ENCODE data around the gene PTCD3. TPM values are rescaled to one million over a fixed set of nuclear protein-coding genes. Genes with fewer than 3 reads are reported as not detected.

PTCD3 gene
- polyA plus RNA-seq, 1 of the 3 experiments (the other 2 are of a cell fraction) = 44.5 TPM

- H3K27me3 ChIP-seq (ENCODE audit: insufficient read depth) = no peaks in the 10 kb centered on the region
- peaks cover 59 to 74% of the 10 kb centered on the region in 2 experiments for H3K36me3 ChIP-seq (replicated peaks in 1 of 2; ENCODE audit: control insufficient read depth in 1 of 2, insufficient read depth in 2 of 2, low read length in 1 of 2)
- no peak for TF ChIP-seq GATA2 (CRISPR knock-in tag; IDR thresholded peaks at IDR 0.05)
- TF ChIP-seq CTCF (IDR thresholded peaks at IDR 0.05) = no peak
- TF ChIP-seq RAD21 (IDR thresholded peaks at IDR 0.05; ENCODE audit: low read length) = no peak
- no peak for TF ChIP-seq GABPA (IDR thresholded peaks at IDR 0.05; ENCODE audit: low read depth)
- no peak for TF ChIP-seq TCF12 (IDR thresholded peaks at IDR 0.05)
- TF ChIP-seq IRF3 (IDR thresholded peaks at IDR 0.05; ENCODE audit: low read depth, low read length) = no peak
- TF ChIP-seq CHD2 (IDR thresholded peaks at IDR 0.05; ENCODE audit: low read length, partially characterized antibody) = no peak
- TF ChIP-seq ZBTB33 (IDR thresholded peaks at IDR 0.05; ENCODE audit: borderline replicate concordance, low read depth) = no peak
- peak; percentile 56; the same call in 1 of the 2 replicates for TF ChIP-seq REST (IDR thresholded peaks at IDR 0.05; ENCODE audit: low read depth, low read length)
- H4K20me1 ChIP-seq (ENCODE audit: insufficient read depth) = no peaks in the 10 kb centered on the region
- H3K9me2 ChIP-seq = no peaks in the 10 kb centered on the region
- H3K9ac ChIP-seq = no peak overlapping the region
- ChIA-PET CTCF (interaction anchor here (1.2 to 1.4 kb wide), 2 partner anchors 71 to 421 kb away, joined by 3 read pairs; no protein-coding TSS in a partner anchor), POLR2A (no interaction called here)
- no peaks in the 10 kb centered on the region for H3K9me3 ChIP-seq
- no peaks in the 10 kb centered on the region for H3K79me2 ChIP-seq (ENCODE audit: insufficient read depth)
- H3K4me3 ChIP-seq (ENCODE audit: low read depth in 2 of 2, low read length in 1 of 2) = no peak overlapping the region
- H3F3A ChIP-seq (replicated peaks; ENCODE audit: insufficient read depth) = peaks cover 8% of the 10 kb centered on the region
- H3K4me2 ChIP-seq = no peak overlapping the region
- H2AFZ ChIP-seq (ENCODE audit: low read depth) = no peak overlapping the region
- no peaks in the 10 kb centered on the region for H3K4me1 ChIP-seq (ENCODE audit: control insufficient read depth in 1 of 2, insufficient read depth in 2 of 2, low read depth in 1 of 2, low read length in 1 of 2)
- H3K27ac ChIP-seq (ENCODE audit: low read depth in 2 of 2, low read length in 1 of 2) = no peak overlapping the region
- no peak for DNase-seq
- WGBS (ENCODE audit: low lambda C conversion rate) = 97% methylated on average over 2 of the region's 2 CpGs
Measured at GRCh38 chr2:86150502-86150901, 44.5 kb downstream of the PTCD3 start.
